NCI-H187 treated with DMSO at 0.1 percent for 48 hours (cell line): Measurements from ENCODE around the gene NELFCD.
"Not testable (repeated sequence)": the region's sequence is repeated elsewhere in the genome, so short reads cannot be mapped to it uniquely, and the experiment has no call there.

Experiments
- DNase-seq: peaks from one replicate; lab custom pipeline; 2025; lab: John Stamatoyannopoulos, UW

NELFCD gene

GRCh38 chr20:58973179-58973578 is 7.9 kb upstream of the NELFCD start:
- no peak for DNase-seq

DNA sequence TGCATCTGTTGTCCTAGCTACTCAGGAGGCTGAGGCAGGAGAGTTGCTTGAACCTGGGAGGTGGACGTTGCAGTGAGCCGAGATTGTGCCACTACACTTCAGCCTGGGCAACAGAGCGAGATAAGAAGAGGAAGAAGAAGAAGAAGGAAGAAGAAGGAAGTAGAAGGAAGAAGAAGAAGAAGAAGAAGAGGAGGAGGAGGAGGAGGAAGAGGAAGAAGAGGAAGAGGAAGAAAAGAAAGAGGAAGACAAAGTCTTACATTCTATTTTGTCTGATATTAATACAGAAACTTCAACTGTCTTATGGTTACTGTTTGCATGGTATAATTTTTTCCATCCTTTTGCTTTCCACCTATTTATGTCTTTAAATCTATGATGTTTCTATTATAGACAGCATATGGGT is 7.2 kb upstream of the NELFCD start:
- no peak for DNase-seq

DNA sequence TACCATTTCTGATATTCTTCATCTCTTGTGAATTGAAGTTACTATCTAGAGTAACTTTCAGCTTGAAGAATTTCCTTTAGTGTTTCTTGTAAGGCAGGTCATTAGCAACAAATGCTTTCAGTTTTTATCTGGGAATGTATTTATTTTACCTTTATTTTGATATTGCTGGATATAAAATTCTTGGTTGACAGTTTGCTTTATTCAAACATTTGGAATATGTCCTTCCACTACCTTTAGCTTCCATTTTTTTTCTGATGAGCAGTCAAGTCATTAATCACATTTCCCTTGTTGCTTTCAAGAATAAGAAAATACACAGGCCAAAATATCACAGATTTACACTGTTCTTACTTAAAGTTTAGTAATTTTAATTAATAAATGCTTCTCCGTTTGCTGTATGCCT is 5.7 kb upstream of the NELFCD start:
- no peak for DNase-seq

- no peak for DNase-seq
These were observed 4.9 kb upstream of the NELFCD start for GRCh38 chr20:58976061-58976730.

- DNase-seq = no peak
These were observed 2.5 kb upstream of the NELFCD start for GRCh38 chr20:58978351-58979190.

DNA sequence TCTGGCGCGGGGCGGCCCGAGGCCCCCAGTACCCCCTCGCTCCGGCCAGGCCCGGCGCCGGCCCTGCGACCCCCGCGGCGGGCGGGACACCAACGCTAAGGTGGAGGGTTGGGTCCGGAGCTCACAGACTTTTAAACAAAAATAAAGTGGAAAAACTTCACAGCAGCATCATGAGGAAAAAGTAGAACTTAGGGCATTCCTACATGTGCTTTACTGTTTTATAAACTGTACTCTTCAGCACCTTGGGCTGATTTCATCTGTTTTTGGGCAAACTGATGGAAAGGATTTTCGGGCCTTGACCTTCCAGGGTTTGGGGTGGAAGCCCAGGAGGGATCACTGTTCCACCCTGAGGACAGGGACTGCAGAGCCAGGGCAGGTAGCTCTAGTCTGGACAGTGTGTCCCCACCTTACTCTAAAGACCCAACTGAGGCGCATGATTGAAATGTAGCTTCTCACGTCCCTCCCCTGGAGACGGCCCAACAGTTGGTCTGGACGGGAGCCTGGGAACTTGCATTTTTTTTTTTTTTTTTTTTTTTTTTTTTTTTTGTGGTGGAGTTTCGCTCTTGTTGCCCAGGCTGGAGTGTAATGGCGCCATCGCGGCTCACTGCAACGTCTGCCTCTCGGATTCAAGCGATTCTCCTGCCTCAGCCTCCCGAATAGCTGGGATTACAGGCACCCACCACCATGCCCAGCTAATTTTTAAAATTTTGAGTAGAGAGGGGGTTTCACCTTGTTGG is 740 bp downstream of the NELFCD start:
- no peak for DNase-seq

DNA sequence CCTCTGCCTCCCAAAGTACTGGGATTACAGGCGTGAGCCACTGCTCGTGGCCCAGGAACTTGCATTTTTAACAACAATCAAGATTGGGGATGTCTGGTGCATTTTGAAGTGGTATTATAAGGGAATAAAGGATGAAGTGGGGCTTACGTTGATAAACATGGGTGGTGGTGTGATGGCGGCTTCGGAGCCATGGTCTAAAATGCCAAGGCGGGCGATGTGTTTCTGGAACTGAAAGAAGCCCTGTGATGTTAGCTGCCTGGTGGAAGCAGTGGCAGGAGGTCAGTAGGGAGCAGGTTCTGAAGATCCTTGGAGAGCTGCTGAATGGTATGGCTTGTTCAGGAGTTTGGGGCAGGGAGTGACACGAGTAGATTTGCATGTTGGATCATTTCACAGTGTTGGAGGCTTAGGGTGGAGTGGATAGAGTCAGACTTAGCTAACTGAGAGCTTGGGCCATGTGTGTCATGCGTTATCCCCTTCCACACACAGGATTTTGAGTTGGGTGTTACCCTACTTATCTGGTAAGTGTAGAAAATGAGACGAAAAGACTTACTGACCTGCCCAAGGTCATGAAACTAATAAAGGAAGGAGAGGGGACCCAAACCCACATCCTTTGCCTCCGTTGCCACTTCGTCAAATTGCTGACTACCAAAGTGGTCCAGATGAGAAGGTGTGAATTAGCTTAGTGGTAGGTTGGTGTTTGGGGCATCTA is 1.5 kb downstream of the NELFCD start:
- no peak for DNase-seq

- DNase-seq = not testable (repeated sequence)
These were observed 2.0 kb downstream of the NELFCD start for GRCh38 chr20:58983115-58983468.

- no peak for DNase-seq
These were observed 3.6 kb downstream of the NELFCD start for GRCh38 chr20:58984691-58985090.

- DNase-seq = no peak
These were observed 4.6 kb downstream of the NELFCD start for GRCh38 chr20:58985656-58986055.

GRCh38 chr20:58986286-58986967 is 5.4 kb downstream of the NELFCD start:
- DNase-seq = no peak

DNA sequence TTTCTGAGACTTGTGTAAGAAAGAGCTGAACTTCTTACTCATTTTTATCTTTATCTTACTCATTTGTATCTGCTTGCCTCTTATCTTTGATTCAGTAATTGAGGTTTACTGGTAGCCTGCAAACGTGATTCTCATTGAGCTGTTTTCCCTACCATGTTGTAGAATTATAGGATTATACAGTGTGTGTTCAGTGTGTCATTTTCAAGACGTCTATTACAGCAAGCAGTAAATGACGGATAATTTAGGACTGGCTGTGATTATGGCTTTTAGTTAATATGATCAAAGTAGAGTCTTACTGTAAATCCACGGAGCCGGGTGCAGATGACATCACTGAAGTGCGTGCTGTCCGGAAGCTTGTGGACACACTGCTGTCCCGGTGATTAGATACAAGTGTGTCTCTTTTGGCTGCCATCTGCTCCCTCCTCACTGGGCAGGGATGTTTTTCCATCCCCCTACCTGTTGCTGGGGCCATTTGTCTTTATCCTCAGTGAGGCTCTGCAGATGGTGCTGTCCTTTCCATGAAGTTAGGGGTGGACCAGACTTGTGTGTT is 6.0 kb downstream of the NELFCD start:
- no peak for DNase-seq

DNA sequence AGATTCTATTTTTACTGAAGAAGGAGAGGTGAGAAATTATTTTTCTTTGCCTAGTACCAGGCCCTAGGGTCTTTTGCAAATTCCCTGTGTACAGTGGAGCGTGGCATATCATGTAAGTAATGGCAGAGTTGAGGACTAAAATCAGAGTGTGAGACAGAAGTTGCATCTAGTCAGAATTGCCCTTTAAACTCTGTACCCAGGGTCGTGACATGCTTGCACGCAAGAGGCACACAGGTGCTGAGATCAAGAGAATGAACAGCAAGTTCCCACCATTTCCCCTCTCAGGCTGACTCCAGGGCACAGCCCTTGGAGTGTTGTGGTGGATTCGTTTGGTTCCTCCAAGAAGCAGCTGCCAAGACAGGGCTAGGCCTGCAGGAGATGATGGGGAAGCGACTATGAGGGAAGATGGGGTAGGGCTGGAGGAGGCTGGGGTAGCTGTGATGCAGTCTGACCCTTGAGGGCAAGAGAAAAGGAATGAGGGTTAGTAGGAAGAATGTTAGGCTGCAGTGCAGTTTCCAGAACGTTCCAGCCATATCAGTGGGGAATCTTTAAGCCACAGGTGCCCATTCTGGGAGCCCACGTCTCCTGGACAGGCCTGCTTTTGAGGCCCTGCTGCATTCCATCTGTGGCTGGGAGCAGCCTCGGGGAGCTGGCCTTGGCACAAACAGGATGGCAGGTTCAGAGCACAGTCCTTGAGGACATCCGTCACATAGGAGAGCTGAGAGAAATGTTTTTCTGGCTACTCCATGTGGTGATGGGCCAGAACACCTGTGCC is 6.9 kb downstream of the NELFCD start:
- DNase-seq = no peak

- DNase-seq = no peak
These were observed 7.5 kb downstream of the NELFCD start for GRCh38 chr20:58988565-58988882.

GRCh38 chr20:58989196-58989595 is 8.1 kb downstream of the NELFCD start:
- no peak for DNase-seq

- DNase-seq = no peak
These were observed 9.8 kb downstream of the NELFCD start for GRCh38 chr20:58990651-58991445.

- no peak for DNase-seq
These were observed 10.7 kb downstream of the NELFCD start for GRCh38 chr20:58991715-58992114.

DNA sequence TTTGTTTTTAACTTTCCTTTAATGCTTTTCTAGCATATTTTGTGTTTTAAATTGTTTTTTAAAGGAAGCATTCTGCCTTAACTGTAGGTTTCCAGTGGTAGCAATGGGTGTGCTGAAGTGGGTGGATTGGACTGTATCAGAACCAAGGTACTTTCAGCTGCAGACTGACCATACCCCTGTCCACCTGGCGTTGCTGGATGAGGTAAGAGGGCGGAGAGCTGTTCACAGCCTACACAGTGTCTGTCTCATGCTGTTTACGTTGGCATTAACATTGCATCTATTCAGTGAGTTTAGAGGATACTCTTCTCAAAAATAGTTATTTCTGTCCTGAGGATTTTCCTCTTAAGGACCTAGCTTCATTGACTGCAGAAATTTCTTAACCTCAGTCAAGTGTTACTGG is 11.9 kb downstream of the NELFCD start:
- no peak for DNase-seq

- no peak for DNase-seq
These were observed 12.5 kb downstream of the NELFCD start for GRCh38 chr20:58993332-58994248.
